Fibroblast of the aortic adventitia (primary cell): Measurements from ENCODE around the gene GRM1. TPM values are rescaled to one million over a fixed set of nuclear protein-coding genes. Genes with fewer than 3 reads are reported as not detected.
A peak's percentile ranks its signal among the peaks of the same experiment; 100 is the strongest.
"Not testable (repeated sequence)": the region's sequence is repeated elsewhere in the genome, so short reads cannot be mapped to it uniquely, and the experiment has no call there.

ENCODE experiments used
- DNase-seq: peaks from one replicate; pipeline ENCODE4 v3.0.0-alpha.2; 2010; ENCODE audit warnings: low read depth
- H3K4me3 ChIP-seq: 2 replicates; pipeline ENCODE4 v1.5.1; 2011; ENCODE audit warnings: low read depth, mild to moderate bottlenecking, control low read depth, low read length, moderate library complexity
- total RNA-seq: library from RNA; depleted of rRNA; stranded (reverse); fragments of >200 nt; gene quantifications from 2 replicates; pipeline ENCODE4 v1.2.3, GENCODE V29; 2012; ENCODE audit warnings: low replicate concordance
- TF ChIP-seq, protein P1 (sequence below): IDR thresholded peaks from 2 replicates; pipeline ENCODE4 v1.5.1; 2011; ENCODE audit warnings: mild to moderate bottlenecking, low read length, control low read depth, inconsistent platforms; ENCODE audit not compliant: insufficient read depth

GRM1 gene
- total RNA-seq, 1 donor = 0.09 TPM

DNA sequence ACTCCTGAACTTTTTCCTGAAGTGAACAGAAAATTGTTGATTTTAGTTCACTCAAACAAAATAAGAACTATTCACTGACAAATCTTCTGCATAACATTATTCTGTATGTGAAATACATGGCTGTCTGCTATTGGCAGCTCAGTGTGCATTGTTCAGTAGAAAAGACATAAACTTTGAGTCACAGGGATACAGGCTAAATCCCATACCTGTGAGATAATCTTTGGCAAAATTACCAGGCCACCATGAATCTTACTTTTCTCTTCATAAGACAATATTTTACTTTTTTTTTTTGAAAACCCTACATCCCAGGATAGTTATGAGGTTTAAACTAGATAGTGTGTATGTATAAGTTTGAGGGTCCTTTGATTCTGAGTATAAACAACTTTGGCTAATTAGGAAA is 224.8 kb downstream of the GRM1 start:
- peak; percentile 32 for DNase-seq
- TF ChIP-seq, protein P1, sequence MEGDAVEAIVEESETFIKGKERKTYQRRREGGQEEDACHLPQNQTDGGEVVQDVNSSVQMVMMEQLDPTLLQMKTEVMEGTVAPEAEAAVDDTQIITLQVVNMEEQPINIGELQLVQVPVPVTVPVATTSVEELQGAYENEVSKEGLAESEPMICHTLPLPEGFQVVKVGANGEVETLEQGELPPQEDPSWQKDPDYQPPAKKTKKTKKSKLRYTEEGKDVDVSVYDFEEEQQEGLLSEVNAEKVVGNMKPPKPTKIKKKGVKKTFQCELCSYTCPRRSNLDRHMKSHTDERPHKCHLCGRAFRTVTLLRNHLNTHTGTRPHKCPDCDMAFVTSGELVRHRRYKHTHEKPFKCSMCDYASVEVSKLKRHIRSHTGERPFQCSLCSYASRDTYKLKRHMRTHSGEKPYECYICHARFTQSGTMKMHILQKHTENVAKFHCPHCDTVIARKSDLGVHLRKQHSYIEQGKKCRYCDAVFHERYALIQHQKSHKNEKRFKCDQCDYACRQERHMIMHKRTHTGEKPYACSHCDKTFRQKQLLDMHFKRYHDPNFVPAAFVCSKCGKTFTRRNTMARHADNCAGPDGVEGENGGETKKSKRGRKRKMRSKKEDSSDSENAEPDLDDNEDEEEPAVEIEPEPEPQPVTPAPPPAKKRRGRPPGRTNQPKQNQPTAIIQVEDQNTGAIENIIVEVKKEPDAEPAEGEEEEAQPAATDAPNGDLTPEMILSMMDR = no peak
- no peak overlapping the region for H3K4me3 ChIP-seq

DNA sequence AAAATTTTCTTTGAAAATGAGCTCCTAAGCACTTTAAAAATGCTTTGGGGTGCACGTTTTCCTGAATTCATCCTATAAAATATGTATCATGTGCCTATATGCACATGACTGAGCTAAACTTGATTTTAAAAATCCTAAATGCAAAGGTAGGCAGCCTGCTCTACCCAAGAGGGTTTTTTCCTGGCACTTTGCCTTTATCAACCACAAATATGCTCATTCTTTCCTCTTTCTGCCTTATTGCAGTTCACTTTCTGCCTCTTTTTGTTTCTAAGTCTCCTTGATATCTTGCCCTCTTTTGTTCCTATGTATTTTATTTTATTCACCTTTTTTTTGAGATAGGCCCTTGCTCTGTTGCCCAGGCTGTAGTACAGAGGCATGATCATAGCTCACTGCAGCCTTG is 229.3 kb downstream of the GRM1 start:
- TF ChIP-seq, protein P1 = no peak
- peak; percentile 37 for DNase-seq

DNA sequence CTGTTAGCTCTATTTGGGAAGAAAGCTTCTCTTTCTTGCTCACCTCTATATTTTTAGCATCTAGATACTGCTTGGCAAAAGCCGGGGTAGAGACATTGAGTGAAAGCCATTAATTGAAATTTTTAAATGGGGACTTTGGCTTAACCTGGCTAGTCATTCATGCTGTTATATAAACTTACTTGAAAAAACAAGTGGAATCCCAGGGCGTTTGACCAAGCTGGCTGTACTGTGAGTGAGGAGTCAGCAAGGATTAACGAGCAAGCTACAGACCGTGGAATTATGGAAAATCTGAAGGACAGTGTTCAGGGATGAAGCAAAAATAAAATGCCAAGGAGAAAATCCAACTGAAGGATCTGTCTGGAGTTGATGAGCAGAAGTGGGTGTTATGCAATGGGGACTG is 232.0 kb downstream of the GRM1 start:
- no peak overlapping the region for H3K4me3 ChIP-seq
- TF ChIP-seq, protein P1 = no peak
- DNase-seq = no peak

More for the DNA sequence above, 229.3 kb downstream of the GRM1 start:
- no peak overlapping the region for H3K4me3 ChIP-seq

DNA sequence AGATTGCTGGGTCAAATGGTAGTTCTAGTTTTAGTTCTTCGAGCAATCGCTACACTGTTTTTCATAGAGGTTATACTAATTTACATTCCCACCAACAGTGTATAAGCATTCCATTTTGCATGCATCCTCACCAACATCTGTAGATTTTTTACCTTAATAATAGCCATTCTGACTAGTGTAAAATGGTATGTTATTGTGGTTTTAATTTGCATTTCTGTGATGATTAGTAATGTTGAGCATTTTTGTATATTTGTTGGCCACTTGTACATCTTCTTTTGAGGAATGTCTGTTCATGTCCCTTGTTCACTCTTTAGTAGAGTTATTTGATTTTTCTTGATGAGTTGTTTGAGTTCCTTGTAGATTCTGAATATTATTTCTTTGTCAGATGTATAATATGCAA is 236.2 kb downstream of the GRM1 start:
- TF ChIP-seq, protein P1 = no peak

DNA sequence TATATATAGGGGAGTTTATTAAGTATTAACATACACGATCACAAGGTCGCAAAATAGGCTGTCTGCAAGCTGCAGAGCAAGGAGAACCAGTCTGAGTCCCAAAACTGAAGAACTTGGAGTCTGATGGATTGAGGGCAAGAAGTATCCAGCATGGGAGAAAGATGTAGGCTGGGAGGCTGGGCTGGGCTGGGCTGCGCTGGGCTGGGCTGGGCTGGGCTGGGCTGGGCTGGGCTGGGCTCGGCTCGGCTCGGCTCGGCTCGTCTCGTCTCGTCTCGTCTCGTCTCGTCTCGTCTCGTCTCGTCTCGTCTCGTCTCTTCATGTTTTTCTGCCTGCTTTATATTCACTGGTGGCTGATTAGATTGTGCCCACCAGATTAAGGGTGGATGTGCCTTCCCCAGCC is 238.6 kb downstream of the GRM1 start:
- no peak for DNase-seq
- TF ChIP-seq, protein P1 = no peak

More for the DNA sequence above, 236.2 kb downstream of the GRM1 start:
- DNase-seq = no peak
- no peak overlapping the region for H3K4me3 ChIP-seq

DNA sequence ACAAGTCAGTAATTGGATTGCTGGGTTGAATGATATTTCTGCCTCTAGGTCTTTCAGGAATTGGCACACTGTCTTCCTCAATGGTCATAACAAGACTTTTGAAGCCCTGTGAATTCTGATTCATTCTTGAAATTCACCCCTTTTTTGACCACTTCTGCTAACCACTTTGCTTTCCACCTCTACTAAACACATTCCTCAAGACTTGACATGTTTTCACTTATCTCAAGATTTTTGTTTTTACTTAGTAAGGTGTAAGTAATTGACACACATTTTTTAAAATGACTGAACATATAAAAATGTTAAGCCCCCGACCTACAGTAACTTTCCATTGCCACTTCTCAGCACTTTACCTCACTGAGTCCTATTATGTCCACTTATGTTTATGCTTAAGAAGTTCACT is 239.1 kb downstream of the GRM1 start:
- TF ChIP-seq, protein P1 = no peak
- no peak for DNase-seq
- no peak overlapping the region for H3K4me3 ChIP-seq

More for the DNA sequence above, 238.6 kb downstream of the GRM1 start:
- no peak overlapping the region for H3K4me3 ChIP-seq

DNA sequence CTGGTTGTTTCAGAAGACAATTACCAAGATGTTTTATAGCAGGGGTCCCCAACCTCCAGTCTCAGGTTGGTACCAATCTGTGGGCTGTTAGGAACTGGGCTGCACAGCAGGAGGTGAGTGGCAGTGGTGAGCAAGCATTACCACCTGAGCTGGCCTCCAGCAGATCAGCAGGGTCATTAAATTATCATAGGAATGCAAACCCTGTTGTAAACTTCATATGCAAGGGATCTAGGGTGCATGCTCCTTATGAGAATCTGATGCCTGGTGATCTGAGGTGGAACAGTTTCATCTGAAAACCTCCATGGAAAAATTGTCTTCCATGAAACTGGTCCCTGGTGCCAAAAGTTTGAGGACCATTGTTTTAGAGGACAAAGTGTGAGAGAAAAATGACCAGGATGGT is 240.6 kb downstream of the GRM1 start:
- TF ChIP-seq, protein P1 = no peak
- DNase-seq = no peak
- H3K4me3 ChIP-seq = no peak overlapping the region

DNA sequence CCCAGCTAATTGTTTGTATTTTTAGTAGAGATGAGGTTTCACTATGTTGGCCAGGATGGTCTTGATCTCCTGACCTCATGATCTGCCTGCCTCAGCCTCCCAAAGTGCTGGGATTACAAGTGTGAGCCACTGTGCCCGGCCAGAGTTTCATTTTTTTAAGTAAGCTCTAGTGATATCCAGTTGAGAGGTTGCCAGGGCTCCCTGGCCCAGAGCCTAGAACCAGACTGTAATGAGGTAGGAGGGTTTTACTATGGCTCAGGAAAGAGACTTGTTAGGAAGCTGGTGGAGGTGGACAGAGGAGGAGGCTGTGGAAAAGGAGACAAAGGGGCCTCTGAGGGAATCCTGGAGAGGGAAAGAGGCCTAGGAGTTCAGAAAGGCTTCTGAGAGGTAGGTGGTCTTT is 242.3 kb downstream of the GRM1 start:
- not testable (repeated sequence) for H3K4me3 ChIP-seq
- peak; percentile 86 for DNase-seq
